Tibial nerve (tissue), 4 donors: ENCODE data around the gene AGAP3. TPM values are rescaled to one million over a fixed set of nuclear protein-coding genes. Genes with fewer than 3 reads are reported as not detected.

Experiments used
- DNase-seq, 2 donors: peaks; one replicate each; pipeline ENCODE4 v3.0.0-alpha.2; 2019; ENCODE audit warnings: low spot score in 2 of 2
- H3K27ac ChIP-seq, 4 donors: fragments of 200-600 bp; sonication (generic) in 3 of 4; one replicate each; pipeline ENCODE4 v1.5.1; 2017 to 2019; ENCODE audit warnings: mild to moderate bottlenecking in 1 of 4
- H3K27me3 ChIP-seq, 2 donors: fragments of 200-600 bp; sonication (generic) in 1 of 2; one replicate each; pipeline versions ENCODE4 v1.5.1 to v1.6.0; 2017 to 2019
- H3K36me3 ChIP-seq, 3 donors: fragments of 200-600 bp; sonication (generic); one replicate each; pipeline ENCODE4 v1.5.1; 2018 to 2019
- H3K4me1 ChIP-seq, 4 donors: fragments of 200-600 bp; sonication (generic) in 3 of 4; one replicate each; pipeline ENCODE4 v1.5.1; 2017 to 2019
- H3K4me3 ChIP-seq, 4 donors: fragments of 200-600 bp; sonication (generic) in 3 of 4; one replicate each; pipeline ENCODE4 v1.5.1; 2017 to 2019; ENCODE audit warnings: mild to moderate bottlenecking in 1 of 4, moderate library complexity in 1 of 4
- H3K9me3 ChIP-seq, 4 donors: fragments of 200-600 bp; sonication (generic) in 3 of 4; one replicate each; pipeline ENCODE4 v1.5.1; 2017 to 2019
- CTCF ChIP-seq, 5 experiments: fragments of 200-600 bp in 3 of 5; fragments of 450-650 bp in 2 of 5; sonication (generic) in 3 of 5; IDR thresholded peaks; one replicate each; pipeline ENCODE4 v1.5.1; 2016 to 2019; ENCODE audit warnings: antibody characterized with exemption in 5 of 5, mild to moderate bottlenecking in 3 of 5, moderate library complexity in 2 of 5
- EP300 ChIP-seq, 2 donors: sonication (generic); formaldehyde crosslinking; IDR thresholded peaks; one replicate each; pipeline ENCODE4 v1.6.1; 2017; ENCODE audit warnings: antibody characterized with exemption in 2 of 2, mild to moderate bottlenecking in 1 of 2
- POLR2A ChIP-seq, 2 donors: fragments of 450-650 bp; IDR thresholded peaks; one replicate each; pipeline ENCODE4 v1.6.1; 2017; ENCODE audit warnings: antibody characterized with exemption in 2 of 2, mild to moderate bottlenecking in 2 of 2, moderate library complexity in 2 of 2
- WGBS, 2 donors: methylation state at CpG; one replicate each; pipeline ENCODE4 v1.1.5; 2018; 5-methylcytosine and 5-hydroxymethylcytosine counted together
- total RNA-seq, 4 donors: library from RNA; depleted of rRNA; stranded (reverse); fragments of >200 nt; gene quantifications; one replicate each; pipeline ENCODE4 v1.1.0, GENCODE V29; 2016

AGAP3 gene
- total RNA-seq, 4 donors from 2014 or later, result 40.0 to 114 (median 87.2) TPM

GRCh38 chr7:151134743-151135524 lies 48.7 kb downstream of the AGAP3 start:
- Histone ChIP-seq H3K4me3 (no peak overlapping the region), H3K36me3 (peaks cover 4 to 99% (median 8%) of the 10 kb centered on the region in 3 donors), H3K27me3 (no peaks in the 10 kb centered on the region), H3K9me3 (no peaks in the 10 kb centered on the region), H3K4me1 (peaks cover 0 to 16% (median 8%) of the 10 kb centered on the region in 4 donors), H3K27ac (no peak overlapping the region)
- TF ChIP-seq POLR2A (IDR thresholded peaks at IDR 0.05) (no peak), CTCF (IDR thresholded peaks at IDR 0.05) (no peak), EP300 (IDR thresholded peaks at IDR 0.05) (no peak)
- 93 to 95% methylated on average over 14 of the region's 14 CpGs for WGBS, 2 donors
- DNase-seq, result no peak

GRCh38 chr7:151135525-151135845 lies 49.2 kb downstream of the AGAP3 start:
- no peaks in the 10 kb centered on the region for H3K27me3 ChIP-seq
- peaks cover 4 to 94% (median 8%) of the 10 kb centered on the region in 3 donors for H3K36me3 ChIP-seq
- no peak for DNase-seq
- TF ChIP-seq EP300 (IDR thresholded peaks at IDR 0.05), result no peak
- TF ChIP-seq CTCF (IDR thresholded peaks at IDR 0.05), result no peak
- no peak for TF ChIP-seq POLR2A (IDR thresholded peaks at IDR 0.05)
- no peak overlapping the region for H3K27ac ChIP-seq
- H3K9me3 ChIP-seq, result no peaks in the 10 kb centered on the region
- peaks cover 0 to 16% (median 8%) of the 10 kb centered on the region in 4 donors for H3K4me1 ChIP-seq
- H3K4me3 ChIP-seq, result no peak overlapping the region
- 86 to 96% methylated on average over 4 to 5 of the region's 5 CpGs for WGBS, 2 donors

- peaks cover 0 to 14% (median 8%) of the 10 kb centered on the region in 4 donors for H3K4me1 ChIP-seq
- H3K27ac ChIP-seq, result no peak overlapping the region
- H3K4me3 ChIP-seq, result no peak overlapping the region
- no peaks in the 10 kb centered on the region for H3K9me3 ChIP-seq
- H3K36me3 ChIP-seq, result peaks cover 4 to 94% (median 8%) of the 10 kb centered on the region in 3 donors
- WGBS, 2 donors, result 92 to 94% methylated on average over 33 of the region's 33 CpGs
- TF ChIP-seq EP300 (IDR thresholded peaks at IDR 0.05) (no peak), POLR2A (IDR thresholded peaks at IDR 0.05) (no peak), CTCF (IDR thresholded peaks at IDR 0.05) (no peak)
- no peak for DNase-seq
- H3K27me3 ChIP-seq, result no peaks in the 10 kb centered on the region
Measured at GRCh38 chr7:151135866-151136843, 49.9 kb downstream of the AGAP3 start.

DNA sequence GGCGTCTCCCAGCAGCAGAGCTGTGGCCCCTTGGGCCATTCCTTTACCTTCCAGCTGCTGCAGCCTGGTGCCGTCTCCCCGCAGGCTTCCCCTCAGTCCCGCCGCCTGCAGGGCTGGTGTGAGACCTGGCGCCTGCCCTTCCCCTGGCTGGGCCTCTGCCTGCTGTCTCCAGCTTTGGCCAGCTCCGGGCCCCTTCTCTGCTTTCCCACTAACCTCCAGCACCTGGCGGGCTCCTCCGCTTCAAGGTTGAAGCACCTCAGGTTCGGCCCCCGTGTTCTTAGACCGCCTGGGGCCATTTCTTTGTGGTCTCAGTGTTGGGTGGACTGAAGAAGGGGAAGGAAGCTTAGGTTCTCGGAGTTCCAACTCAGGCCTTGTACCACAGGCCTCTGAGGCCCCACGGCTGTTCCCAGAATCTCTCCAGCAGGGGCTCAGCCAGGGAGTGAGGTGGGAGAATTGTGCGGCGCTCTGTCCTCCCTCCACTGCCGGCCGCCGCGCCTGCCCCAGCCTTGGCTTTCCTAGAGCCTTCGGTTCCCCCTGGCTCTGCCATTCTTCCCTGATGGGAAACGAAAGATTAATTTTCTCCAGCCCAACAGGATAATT lies 50.9 kb downstream of the AGAP3 start:
- WGBS, 2 donors, result 84 to 87% methylated on average over 22 of the region's 22 CpGs
- TF ChIP-seq POLR2A (IDR thresholded peaks at IDR 0.05) (no peak), EP300 (IDR thresholded peaks at IDR 0.05) (no peak), CTCF (IDR thresholded peaks at IDR 0.05) (no peak)
- Histone ChIP-seq H3K27ac (no peak overlapping the region), H3K4me1 (peaks cover 0 to 5% (median 2%) of the 10 kb centered on the region in 4 donors), H3K36me3 (peaks cover 4 to 95% (median 8%) of the 10 kb centered on the region in 3 donors), H3K4me3 (no peak overlapping the region), H3K27me3 (no peaks in the 10 kb centered on the region), H3K9me3 (no peaks in the 10 kb centered on the region)
- no peak for DNase-seq
